Measurements from ENCODE around the gene SH2D2A.

The SH2D2A gene

DNA sequence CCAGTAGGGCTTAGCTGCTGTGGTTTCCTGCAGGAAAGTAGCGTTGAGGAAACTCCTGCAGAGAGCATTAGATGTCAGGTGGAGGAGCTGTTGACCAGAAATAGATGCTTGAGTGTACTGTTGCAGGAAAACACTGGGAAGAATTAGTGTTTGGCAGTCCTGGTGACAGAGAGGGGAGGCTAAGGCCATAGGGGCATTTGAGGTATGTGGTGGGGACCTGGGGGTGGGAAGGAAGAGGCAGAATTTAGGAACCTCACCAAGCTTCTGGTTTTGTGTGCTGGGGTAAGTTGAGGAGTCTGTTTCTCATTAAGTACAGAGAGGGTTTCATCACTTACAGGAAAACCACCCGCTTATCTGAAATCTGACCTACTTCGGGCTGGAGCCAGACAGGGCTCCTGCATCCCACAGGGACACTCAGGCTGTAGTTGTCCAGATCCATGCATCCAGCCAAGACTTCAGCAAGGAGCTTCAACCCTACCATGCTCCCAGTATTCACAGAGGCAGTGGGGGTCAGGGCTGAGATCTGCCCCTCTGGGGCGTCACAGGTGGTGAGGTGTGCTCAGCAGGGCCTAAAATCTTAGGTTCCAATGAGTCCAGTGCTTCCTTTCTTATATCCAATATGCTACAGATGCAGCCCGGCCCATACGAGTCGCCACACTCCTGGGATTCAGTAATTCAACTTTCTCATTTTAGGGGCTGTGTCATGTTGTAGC, 15.1 kb downstream of the SH2D2A start:
- DNase-seq, result no peak

DNA sequence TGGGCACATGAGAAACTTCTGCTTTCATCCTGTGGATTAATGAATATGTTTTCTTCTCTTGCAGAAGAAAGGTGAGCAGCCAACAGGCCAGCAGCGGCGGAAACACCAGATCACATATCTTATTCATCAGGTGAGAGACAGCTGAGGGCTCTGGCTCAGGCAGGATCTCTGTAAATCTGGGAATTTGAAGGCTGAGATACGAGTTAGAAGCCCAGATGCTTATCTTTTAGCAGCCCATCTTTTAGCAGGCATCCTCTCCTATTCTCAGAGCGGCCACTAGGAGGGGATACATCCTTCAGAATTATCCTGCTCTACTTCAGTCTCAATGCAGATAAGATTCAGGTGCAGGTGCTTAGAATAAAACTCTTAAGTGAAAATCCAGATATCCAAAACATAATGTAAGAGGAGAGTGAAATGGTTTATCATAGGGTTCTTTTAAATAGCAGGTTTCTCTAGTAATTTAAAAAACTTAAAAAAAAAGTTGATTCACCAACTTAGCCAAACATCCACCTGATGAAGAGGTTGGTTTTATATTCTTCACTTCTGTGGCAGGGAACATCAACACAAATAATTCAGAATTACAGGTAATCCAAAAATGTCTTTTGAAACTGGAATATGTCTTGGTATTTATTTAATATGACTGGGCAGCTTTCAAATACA, 19.3 kb downstream of the SH2D2A start:
- peak; percentile 19 for DNase-seq

DNA sequence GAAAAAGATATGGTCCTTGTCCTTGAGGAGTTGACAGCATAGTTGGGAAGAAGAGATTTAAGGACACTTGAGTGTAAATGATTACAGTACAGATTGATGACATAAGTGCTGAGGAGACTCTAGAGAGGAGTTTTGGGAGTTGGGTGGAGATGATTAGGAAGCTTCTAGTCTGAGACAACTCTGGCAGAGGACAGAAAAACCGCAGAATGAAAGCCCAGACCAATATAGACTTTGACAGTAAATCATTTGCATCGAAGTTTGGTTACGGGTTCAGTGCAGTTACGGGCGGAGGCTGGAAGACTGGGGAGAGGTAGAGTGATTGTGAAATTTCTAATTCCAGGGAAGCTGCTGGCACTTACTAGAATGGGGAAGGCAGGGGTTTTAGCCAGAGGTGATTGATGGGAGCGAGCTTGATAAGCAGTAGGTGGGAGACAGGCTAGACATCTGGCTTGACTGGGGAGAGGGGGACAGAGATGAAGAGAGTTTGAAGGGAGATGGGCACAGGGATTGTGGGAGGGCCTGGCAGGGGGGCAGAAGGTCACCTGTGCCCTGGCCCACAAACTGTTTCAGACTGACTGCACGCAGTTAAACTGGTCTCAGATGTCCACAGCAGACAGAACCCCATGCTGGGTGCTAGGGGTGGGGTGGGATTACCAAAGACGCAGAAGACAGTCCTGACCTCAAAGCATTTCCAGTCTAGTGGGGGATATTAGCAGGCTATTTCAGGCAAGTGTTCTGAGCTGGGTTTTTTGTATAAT, 20.1 kb downstream of the SH2D2A start:
- no peak for DNase-seq

DNA sequence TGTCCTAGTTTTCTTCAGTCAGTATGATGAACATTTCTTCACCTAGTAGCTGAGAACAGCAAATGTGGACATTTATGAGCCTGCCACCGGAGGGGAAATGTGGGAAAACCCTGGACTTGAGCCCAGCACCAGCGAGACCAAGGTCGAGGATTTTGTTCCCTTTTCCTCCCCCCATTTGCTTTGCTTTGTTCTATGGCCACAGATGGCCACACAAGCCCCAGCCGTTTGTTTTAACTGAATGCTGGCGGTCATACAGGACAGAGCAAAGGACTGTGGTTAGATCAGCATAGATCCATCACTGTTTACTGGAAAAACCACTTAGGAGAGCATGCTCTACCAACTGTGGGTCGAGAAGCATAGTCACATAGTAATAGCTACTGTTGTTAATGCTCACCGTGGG, 20.9 kb downstream of the SH2D2A start:
- DNase-seq, result no peak

DNA sequence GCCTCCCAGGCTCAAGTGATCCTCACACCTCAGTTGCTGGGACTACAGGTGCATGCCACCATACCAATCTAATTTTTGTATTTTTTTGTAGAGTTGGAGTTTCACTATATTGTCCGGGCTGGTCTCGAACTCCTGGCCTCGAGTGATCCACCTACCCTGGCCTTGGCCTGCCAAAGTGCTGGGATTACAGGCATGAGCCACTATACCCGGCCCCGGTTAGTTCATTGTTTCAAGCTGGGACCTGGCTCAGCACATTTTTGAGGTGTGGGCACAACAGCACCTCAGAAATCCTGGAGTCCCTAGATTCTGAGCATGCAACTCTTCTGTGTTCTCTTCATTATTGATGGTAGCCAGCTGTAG, 21.3 kb downstream of the SH2D2A start:
- no peak for DNase-seq

DNA sequence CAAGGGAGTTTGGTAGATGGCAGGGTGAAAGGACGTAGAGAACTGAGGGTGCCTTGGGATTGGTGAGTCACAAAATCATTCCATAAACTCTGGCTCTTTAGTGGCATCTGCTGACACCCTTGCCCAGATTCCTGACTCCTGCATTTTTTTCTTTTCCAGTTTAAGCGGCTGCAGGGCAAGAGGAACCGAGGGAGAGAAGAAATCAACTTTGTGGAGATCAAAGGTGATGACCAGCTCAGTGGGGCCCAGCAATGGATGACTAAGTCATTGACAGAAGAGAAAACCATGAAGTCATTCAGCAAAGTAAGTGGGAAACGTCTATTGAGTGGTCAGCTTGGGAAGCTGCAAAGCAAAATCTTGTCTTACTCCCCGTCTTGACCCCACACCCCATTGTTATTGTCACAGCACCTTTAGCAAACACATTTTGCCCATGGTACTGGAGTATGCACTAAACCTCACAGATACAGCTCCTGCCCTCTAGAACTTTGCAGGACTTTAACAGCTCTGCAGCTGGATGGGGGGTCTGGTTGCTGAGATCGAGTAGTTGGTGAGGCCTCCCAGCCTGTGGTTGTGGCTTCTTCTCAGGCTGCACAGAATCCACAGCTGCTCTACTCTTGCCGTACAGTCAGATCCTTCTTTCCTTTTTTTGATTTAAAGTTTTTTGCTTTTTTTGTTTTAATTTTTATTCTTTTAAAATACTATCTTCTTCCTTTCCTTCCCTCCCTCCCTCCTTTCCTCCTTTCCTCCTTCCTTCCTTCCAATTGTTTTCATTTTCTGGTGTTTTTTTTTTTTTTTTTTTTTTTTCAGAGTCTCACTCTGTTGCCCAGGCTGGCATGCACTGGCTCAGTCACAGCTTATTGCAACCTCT, 21.9 kb downstream of the SH2D2A start:
- DNase-seq, result no peak

DNA sequence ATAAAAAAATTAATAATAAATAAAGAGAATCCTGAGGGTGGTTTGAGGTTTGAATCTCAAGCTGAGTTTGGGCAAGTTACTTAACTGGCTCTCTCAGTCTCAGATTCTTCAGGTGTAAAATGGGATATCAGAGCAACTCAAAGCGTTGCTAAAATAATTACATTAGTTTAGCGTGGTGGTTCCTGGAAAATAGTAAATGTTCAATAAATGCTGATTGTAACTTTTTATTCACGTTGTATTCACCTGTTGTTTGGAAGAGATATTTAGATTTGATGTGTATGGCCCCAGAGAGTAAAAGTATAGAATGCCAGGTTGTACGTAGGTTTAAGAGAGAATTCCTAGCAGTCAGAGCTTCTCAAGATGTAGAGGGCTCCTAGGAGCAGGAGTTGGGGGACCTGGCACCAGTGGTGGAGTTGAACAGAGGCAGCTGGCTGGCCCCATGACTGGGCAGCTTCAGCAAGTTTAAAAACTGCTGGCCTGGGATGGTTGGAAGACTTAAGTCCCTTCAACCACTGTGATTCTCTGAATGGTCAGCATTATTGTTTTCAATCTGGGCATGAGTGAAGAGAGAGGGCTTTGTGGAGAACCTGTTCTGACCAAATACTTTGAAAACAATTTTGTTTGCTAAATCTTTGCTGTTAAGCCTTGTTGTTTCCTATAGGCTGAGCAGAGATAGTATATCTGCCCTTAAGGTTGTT, 26.9 kb downstream of the SH2D2A start:
- DNase-seq, result no peak

DNA sequence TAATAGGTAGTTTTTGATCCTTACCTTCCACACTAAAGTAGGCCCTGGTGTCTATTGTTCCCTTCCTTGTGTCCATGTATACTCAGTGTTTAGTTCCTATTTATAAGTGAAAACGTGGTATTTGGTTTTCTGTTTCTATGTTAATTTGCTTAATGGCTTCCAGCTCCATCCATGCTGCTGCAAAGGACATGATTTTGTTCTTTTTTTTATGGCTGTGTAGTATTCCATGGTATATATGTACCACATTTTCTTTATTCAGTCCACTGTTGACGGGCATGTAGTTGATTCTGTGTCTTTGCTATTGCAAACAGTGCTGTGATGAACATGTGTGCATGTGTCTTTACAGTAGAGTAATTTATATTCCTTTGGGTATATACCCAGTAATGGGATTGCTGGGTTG, 28.5 kb downstream of the SH2D2A start:
- DNase-seq, result no peak

DNA sequence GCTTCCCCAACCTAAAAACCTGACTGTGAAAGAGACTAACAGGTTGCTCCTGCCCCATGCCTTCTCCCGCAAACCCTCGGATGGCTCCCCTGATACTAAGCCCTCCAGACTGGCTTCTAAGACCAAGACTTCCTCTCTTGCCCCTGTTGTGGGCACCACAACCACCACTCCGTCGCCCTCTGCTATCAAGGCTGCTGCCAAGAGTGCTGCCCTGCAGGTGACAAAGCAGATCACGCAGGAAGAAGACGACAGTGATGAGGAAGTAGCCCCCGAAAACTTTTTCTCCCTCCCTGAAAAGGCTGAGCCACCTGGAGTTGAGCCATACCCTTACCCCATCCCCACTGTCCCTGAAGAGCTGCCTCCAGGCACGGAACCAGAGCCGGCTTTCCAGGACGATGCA, 30.0 kb downstream of the SH2D2A start:
- no peak for DNase-seq

DNA sequence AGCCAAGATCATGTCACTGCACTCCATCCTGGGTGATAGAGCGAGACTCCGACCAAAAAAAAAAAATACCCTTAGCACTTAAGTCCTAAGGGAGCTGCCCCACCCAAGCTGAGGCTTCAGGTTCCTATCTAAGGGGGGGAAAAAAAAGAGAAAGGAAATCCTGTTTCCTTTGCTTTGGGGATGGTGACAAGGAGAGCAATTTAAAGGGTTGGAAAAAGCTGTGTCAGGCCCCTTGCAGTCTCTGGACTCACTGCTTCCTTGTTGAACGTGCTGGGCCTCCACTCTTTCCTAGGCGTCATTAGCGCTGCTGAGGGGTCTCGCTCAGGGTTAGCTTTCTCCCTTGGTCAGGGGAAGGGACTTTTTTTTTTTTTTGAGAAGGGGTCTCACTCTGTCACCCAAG, 31.2 kb downstream of the SH2D2A start:
- DNase-seq, result no peak

DNA sequence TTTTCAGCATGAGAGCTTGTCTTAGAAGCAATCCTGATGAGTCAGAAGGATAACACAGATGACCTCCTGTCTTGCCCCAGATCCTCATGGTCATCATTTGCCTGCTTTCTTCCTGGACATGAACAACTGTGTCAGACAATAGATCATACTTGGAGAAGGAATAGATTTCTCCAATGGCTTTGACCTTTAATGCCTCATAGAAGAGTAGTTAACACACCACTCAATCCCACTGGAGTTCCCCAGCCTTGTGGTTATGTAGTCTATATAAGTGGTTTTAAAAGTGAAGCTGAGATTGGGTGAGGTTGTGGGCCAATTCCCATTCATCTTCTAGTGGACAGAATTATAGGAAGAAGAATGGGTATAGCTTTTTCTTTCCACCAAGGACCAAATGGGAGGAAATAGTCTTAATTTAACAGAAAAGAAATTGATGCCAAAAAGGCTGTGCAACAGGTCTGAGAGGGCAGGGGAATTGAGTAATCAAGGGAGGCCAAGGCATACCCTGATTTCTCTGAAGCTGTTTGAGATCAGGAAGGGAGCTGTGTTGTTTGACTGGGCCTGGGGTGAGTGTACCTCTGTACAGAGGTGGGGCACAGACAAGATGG, 35.0 kb downstream of the SH2D2A start:
- DNase-seq, result no peak

DNA sequence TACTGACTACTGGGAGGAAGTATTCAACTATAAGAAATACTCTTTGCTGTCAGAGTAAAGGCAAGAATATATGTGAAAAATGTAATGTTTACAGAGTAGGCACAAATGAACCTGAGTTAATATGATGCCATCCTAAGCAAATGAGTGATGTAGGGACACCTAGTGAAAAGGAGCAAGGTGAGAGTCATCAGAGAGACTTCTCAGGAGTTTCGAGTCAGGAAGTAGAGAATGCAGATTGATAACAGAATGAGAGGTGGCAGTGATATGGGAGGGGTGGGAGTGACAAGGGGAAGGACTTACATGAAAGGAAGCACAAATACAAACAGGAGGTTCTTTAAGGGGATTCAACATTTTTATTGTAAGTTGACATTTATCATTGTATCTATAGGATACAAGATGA, 39.1 kb downstream of the SH2D2A start:
- no peak for DNase-seq

DNA sequence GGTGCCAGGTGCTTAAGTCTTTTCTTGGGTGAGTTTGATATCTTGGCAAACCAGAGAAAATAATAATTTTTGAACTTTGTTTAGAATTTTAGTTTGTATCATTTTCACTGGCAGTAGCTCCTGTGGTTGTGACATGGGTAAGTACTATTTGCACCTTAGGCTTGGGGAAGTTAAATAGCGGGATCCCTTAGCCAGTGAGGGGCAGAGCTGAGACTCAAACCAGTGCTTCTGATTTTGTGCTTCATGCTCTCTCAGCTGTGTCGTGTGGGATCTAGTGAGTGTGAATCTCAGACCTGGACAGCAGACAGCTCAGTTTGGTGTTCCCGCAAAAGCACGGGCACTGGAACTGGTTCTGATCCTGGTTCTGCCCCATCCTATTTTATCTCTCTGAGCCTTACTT, 39.7 kb downstream of the SH2D2A start:
- DNase-seq, result no peak

DNA sequence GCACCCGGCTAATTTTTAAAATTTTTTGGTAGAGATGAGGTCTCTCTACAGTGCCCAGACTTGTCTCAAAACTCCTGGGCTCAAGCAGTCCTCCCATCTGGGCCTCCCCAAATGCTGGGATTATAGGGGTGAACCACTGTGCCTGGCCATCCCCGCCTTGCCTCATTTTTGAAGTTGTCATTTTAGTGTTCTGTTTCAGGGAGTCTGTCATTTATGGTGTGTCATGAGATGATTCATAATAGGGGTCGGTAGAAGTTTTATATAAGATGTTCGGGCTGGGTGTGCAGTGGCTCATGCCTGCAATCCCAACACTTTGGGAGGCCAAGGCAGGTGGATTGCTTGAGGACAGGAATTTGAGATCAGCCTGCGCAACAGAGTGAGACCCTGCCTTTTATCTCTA, 40.8 kb downstream of the SH2D2A start:
- DNase-seq, result no peak

DNA sequence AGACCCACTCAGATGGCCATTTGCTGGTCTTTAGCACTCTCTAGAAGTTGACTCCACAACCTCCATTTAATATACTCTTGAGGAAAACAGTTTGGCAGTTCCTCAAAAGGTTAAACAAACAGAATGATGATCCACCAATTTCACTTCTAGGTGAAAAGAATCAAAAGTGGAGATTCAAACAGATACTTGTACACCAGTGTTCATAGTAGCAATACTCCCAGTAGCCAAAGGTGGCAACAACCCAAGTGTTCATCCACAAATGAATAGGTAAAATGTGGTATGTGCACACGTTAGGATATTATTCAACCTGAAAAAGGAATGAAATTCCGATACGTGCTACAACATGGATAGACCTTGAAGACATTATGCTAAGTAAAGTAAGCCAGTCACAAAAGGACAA, 43.0 kb downstream of the SH2D2A start:
- DNase-seq, result no peak

DNA sequence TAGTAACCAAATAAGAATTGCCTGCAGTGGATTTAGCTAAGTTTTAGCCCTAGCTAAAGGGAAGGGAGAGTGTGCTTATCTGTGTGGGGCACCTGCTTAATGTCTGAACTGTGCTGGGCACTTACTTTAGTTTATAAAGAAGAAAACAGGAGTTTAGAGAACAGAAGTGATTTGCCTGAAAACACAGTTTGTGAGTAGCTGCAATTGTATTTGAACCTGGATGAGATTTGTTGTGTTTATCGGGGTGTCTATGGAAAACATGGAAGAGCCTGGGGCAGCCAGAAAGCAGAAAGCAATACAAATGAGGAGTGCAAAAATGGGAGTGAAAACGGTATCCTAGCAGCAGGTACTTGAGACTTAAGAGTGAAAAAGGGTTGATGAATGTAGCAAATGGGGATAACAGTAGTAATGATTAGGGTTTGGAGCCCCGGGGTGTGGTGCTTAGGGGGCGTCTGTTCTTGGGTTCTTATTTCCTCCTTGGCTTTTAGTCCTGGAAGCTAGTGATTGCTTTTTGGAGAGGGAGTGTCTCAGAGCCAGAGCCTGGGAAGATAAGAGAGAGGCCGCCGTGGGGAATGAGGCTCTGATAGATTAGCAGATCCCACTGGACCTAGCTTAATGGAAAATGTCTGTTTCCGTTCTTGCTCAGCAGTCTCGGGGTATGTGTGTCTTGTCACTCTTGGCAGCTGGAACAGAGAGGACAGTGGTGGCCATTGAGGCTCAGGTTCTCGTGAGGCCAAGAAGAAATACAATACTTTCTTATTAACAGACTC, 43.7 kb downstream of the SH2D2A start:
- no peak for DNase-seq

DNA sequence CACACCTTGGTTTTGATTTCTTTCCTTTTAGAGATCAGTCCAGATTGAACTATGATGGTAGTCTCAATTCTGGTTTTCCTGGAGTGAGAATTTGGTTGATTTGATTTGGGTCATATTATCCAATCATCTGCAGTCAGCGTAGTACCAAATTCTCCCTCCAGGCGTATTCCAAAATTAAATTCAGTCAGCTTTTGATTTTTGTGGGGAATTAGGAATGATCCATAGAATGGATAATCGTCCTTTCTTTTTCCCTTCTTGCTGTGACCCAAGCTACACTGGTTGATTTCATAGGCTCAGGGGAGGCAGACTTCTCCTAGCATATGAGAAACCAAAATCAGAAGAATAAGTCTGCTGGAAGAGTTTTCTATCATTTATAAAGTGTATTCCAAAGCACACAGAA, 44.4 kb downstream of the SH2D2A start:
- DNase-seq, result no peak

DNA sequence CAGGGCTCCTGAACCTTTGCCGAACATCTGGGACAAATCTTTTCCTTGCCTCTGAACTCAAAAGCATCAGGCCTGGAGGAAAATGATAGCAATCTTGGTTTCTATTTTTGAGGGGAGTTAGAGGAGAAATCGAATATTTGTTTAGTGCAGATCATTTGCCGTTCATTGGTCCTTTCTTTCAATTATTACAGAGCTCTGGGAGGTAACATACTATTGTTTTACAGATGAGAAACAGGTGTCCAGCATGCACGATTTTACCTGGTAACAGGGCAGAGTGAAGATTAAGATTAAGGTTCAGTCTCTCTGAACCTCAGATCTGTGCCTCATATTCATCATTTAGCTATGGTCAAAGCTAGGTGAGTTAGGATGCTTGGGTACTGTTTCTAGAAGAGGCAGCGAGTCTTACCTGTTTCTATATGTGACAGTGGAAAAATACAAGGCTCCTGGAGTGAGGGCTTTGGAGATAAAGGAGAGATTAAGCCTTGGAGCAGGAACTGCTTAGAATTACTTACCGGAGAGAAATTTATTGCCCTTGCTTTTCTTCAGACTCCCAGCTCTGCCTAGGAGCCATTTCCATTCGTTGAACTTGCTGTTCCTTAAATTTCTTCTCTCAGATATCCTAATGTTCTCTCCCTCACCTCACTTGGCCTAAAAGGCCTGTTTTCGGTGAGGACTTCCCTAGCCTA, 47.9 kb downstream of the SH2D2A start:
- DNase-seq, result no peak

DNA sequence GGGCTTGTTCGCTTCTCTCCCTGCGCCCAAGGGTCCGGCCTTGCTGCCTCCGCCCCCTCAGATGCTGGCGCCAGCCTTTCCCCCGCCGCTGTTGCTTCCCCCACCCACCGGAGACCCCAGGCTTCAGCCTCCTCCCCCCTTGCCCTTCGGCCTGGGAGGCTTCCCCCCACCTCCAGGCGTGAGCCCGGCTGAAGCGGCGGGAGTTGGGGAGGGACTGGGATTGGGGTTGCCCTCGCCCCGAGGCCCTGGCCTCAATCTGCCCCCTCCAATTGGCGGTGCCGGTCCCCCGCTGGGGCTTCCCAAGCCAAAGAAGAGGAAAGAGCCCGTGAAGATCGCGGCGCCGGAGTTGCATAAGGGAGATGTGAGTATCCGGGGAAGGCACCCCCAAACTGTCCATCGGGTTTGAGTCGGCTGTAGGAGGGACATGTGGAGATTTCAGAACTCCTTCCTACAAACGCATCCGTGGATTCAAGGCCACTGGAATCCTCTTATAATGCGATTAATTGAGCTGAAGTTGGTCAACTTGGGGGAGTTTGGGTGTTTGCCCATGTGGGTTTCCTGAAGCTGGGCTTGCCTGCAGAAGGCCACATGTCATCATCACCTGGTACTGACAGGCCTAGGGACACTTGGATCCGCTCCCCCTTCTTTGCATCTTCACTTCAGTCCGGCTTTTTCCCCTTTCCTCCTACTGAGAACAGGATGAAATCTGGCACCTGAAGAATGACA, 48.6 kb downstream of the SH2D2A start:
- no peak for DNase-seq
